ENCODE data around the gene VSIG1.

VSIG1 gene

DNA sequence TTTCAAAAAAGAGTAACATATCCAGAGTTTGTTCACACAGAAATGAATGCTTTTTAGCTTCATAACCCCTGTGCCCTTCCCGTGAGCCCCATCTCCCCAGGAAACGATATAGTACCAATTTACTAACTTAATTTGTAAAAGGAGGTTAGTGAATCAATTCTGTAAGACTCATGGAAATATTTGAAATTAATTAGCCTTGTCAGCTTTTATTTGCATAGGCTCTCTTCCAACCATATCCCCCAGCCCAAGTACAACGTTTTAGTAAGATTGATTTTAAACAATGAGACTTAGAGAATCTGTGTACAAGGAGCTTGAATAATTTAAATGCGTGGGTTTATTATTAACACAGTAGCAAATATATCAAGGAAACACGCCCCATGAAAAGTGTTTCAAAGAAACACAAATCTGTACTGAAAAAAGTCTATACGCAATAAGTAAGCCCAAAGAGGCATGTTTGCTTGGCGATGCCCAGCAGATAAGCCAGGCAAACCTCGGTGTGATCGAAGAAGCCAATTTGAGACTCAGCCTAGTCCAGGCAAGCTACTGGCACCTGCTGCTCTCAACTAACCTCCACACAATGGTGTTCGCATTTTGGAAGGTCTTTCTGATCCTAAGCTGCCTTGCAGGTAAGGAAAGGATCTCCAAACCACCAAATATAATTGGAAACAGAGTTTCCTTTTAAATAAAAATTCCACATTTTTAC is at the start of gene VSIG1:
Gene VSIG1 (plus strand): TSS at position 512 of the 703 bp plus-strand sequence. CDS start 66 bp downstream, at position 578.
- TF ChIP-seq, protein P1, sequence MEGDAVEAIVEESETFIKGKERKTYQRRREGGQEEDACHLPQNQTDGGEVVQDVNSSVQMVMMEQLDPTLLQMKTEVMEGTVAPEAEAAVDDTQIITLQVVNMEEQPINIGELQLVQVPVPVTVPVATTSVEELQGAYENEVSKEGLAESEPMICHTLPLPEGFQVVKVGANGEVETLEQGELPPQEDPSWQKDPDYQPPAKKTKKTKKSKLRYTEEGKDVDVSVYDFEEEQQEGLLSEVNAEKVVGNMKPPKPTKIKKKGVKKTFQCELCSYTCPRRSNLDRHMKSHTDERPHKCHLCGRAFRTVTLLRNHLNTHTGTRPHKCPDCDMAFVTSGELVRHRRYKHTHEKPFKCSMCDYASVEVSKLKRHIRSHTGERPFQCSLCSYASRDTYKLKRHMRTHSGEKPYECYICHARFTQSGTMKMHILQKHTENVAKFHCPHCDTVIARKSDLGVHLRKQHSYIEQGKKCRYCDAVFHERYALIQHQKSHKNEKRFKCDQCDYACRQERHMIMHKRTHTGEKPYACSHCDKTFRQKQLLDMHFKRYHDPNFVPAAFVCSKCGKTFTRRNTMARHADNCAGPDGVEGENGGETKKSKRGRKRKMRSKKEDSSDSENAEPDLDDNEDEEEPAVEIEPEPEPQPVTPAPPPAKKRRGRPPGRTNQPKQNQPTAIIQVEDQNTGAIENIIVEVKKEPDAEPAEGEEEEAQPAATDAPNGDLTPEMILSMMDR (IDR thresholded peaks at IDR 0.05; ENCODE audit: low read depth, low read length, missing control alignments), result no peak
- no peak within 1 kb of the TSS for H3K4me3 ChIP-seq (ENCODE audit: low read depth, low read length)
- no peak for DNase-seq (ENCODE audit: low read depth)

DNA sequence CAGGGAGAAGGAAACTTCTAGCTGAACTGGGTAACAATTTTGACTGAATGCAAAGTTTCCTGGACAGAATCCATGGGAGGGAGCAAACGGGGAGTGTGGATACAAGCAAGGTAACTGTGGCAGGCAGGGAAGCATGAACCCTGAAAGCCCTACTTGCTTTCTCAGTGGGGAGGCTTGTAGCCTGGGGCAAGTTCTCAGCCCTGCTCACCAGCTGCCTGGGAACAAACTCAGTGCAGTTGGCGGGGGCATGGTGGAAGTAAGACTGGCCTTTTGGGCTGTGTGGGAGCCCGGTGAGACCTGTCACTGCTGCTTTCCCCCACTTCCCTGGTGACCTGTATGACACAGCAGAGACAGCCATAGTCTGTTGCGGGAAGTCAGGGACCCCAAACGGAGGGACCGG is 48.7 kb upstream of the VSIG1 start:
- TF ChIP-seq, protein P1 (IDR thresholded peaks at IDR 0.05; ENCODE audit: low read depth, low read length, missing control alignments), result no peak
- no peak overlapping the region for H3K4me3 ChIP-seq (ENCODE audit: low read depth, low read length)
- no peak for DNase-seq (ENCODE audit: low read depth)

DNA sequence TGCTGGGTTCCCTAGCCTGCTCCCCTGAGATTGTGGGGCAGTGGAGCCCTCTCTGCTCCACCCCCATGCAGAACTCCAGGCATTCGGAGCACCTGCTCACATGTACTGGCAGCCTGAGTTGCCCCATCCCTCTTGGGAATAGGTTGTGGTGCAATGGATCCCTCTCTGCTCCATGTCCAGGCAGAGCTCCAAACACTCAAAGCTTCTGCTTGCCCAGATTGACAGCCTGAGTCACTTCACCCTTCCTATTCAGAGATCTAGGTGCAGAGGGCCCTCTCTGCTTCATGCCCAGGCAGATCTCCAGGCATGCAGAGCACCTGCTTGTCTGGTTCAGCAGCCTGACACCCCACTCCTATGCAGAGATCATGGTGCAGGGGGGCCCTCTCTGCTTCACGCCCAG is 44.1 kb upstream of the VSIG1 start:
- no peak for DNase-seq (ENCODE audit: low read depth)
- TF ChIP-seq, protein P1 (IDR thresholded peaks at IDR 0.05; ENCODE audit: low read depth, low read length, missing control alignments), result no peak
- no peak overlapping the region for H3K4me3 ChIP-seq (ENCODE audit: low read depth, low read length)

DNA sequence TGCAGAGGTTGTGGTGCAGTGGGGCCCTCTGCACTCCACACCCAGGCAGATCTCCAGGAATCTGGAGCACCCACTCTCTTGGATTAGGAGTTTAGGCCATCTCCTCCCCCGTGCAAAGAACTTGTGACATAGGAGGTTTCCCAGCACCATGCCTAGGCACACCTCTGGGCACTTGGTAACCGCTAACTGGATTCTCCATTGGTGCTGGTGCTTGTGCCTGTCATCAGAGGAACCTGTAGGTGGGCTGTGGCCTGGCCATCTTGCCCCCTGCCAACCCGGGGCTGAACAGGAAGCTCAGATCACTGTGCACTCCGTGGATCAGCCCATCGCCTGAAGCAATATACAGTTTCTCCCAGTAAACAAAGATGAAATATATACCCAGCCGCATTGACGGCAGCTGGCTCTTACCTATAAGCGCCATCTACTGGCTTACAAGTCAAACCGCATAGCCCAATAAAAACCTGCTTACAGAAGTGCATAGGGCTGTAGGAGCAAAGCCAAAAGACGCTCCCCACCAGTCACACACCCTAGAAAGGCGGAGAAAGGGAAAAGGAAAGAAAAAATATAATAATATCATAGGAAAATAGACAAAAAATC is 43.5 kb upstream of the VSIG1 start:
- TF ChIP-seq, protein P1 (IDR thresholded peaks at IDR 0.05; ENCODE audit: low read depth, low read length, missing control alignments), result peak; percentile 61

DNA sequence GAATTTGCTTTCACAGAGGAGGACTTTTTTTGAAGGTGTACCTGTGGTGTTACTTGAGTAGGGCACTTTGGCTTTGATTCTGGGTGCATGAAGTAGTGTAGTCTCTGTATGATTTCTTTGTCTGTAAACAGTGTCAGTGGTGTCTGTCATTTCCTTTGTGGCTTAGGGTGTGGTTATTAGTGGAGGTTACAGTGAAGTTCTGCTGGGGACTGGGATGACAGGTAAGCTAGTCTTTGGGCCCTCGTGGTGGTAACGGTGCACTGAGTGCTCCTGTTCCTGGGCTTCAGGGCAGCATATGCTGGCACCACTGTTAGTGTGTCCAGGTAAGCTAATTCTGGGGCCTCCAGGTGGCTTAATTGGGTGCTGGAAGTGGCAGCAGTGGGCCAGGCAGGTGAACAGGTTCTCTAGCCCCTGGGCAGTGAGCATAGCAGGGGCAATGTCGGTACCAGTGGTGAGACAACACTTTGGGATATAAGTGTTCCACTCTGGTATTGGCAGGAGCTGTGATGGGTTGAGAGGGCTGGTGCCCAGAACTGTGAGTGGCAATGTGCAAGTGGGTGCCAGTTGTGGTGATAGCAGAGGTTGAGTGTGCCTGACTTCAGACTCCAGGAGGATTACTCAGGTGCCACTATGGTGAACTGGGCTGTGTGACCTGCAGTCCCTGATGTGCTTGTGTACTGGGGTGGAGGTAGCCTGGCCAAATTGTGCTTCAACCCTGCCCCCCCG is 26.0 kb upstream of the VSIG1 start:
- H3K4me3 ChIP-seq (ENCODE audit: low read depth, low read length), result no peak overlapping the region
- DNase-seq (ENCODE audit: low read depth), result no peak
- TF ChIP-seq, protein P1 (IDR thresholded peaks at IDR 0.05; ENCODE audit: low read depth, low read length, missing control alignments), result no peak

More for the DNA sequence above, 43.5 kb upstream of the VSIG1 start:
- DNase-seq (ENCODE audit: low read depth), result no peak
- H3K4me3 ChIP-seq (ENCODE audit: low read depth, low read length), result no peak overlapping the region

DNA sequence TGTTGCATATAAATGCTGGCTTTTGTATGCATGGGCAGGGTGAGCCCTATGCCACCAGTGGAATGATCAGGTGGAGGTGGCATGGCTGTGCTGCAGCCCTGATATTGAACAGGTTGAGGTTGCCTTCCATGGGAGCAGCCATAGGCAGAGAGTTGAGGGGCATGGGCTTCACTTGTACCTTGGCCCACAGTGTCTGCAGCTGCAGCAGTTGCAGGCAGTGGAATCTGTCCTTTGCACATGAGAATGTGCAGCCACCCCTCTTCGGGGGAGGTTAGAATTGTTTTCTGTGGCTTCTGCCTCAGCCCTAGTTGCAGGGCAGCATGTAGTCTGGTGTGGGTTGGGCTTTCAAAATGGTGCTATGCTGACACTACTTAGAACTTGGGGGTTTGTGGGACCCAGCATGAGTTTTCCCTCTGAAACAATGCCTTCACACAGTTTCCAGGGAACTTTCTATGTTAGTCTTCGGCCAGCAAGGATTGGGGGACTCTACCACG is 25.4 kb upstream of the VSIG1 start:
- H3K4me3 ChIP-seq (ENCODE audit: low read depth, low read length), result no peak overlapping the region
- DNase-seq (ENCODE audit: low read depth), result no peak
- TF ChIP-seq, protein P1 (IDR thresholded peaks at IDR 0.05; ENCODE audit: low read depth, low read length, missing control alignments), result no peak
